H1 (cell line): Measurements from ENCODE around the gene CIAO3. TPM values are rescaled to one million over a fixed set of nuclear protein-coding genes. Genes with fewer than 3 reads are reported as not detected.

Experiments used
- BCL11A ChIP-seq, 2 experiments: IDR thresholded peaks; one replicate each; pipeline ENCODE4 v1.6.1; 2011; ENCODE audit warnings: low read depth in 2 of 2, low read length in 2 of 2, mild to moderate bottlenecking in 2 of 2
- CHD1 ChIP-seq: IDR thresholded peaks from 2 replicates; pipeline ENCODE4 v1.6.1; 2012; ENCODE audit warnings: low read depth, low read length, improper control_type of control experiment
- E2F6 ChIP-seq: IDR thresholded peaks from 2 replicates; pipeline ENCODE4 v1.6.1; 2012; ENCODE audit warnings: inconsistent platforms
- FOSL1 ChIP-seq: IDR thresholded peaks from 2 replicates; pipeline ENCODE4 v1.6.1; 2011; ENCODE audit warnings: mild to moderate bottlenecking, low read depth, low read length, moderate library complexity; ENCODE audit not compliant: insufficient read depth
- GABPA ChIP-seq: IDR thresholded peaks from 2 replicates; pipeline ENCODE4 v1.6.1; 2011; ENCODE audit warnings: mild to moderate bottlenecking, low read length, moderate library complexity, borderline replicate concordance; ENCODE audit not compliant: insufficient read depth
- JUN ChIP-seq: IDR thresholded peaks from 2 replicates; pipeline ENCODE4 v1.6.1; 2011; ENCODE audit warnings: low read depth, mild to moderate bottlenecking, improper control_type of control experiment, low read length
- polyA plus RNA-seq, 7 experiments: library from polyadenylated mRNA; depleted of rRNA in 3 of 7; stranded (reverse) in 5 of 7; unstranded in 2 of 7; fragments of >200 nt in 5 of 7; fragments of 200-250 nt in 2 of 7; gene quantifications; 1 replicate in 5 of 7; 2 replicates in 1 of 7; 4 replicates in 1 of 7; pipeline versions ENCODE4 v1.2.1 to v1.2.3, GENCODE V29; 2011 to 2013; ENCODE audit warnings: missing spikeins in 2 of 7, mixed read lengths in 2 of 7
- total RNA-seq: library from RNA; stranded (reverse); fragmentation: NEBNext Ultra II Directional; extraction: Animal tissue kit (Norgen Biotek cat#: 25700); gene quantifications from 2 replicates; pipeline ENCODE4 v1.2.1, GENCODE V29; 2021

CIAO3 gene
- total and polyA plus RNA-seq, 2 of the 8 experiments (the other 6 are each of a cell fraction or from before 2014, with no cell fraction given): 20.0 to 20.4 TPM

GRCh38 chr16:681746-682427, 58.9 kb downstream of the CIAO3 start (continued):
- TF ChIP-seq CHD1: no peak
- no peak for TF ChIP-seq FOSL1
- TF ChIP-seq GABPA: no peak
- TF ChIP-seq BCL11A (IDR thresholded peaks at IDR 0.05; ENCODE audit: low read depth in 2 of 2, low read length in 2 of 2): no peak
- no peak for TF ChIP-seq E2F6
- TF ChIP-seq JUN: no peak
